ENCODE results near the gene C9.

DNA sequence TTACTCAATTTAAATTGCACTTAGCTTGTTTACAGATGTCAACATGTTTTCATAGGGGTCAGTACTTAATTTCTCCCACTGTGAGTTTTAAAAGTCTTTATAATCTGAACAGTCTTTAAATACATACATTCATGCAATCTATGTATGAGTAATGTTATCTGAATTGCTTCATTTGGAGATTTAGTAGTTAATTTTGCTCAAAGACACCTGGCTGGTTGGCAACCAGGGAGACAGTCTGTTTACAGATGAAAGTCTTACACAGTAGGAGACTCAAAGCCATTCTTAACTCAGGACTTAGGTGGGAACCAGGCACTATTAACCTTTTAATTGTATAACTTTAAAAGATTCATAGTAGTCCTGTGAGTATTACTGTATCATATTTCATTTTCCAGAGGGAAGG lies 31.2 kb upstream of the C9 start:
- TF ChIP-seq, protein P1, sequence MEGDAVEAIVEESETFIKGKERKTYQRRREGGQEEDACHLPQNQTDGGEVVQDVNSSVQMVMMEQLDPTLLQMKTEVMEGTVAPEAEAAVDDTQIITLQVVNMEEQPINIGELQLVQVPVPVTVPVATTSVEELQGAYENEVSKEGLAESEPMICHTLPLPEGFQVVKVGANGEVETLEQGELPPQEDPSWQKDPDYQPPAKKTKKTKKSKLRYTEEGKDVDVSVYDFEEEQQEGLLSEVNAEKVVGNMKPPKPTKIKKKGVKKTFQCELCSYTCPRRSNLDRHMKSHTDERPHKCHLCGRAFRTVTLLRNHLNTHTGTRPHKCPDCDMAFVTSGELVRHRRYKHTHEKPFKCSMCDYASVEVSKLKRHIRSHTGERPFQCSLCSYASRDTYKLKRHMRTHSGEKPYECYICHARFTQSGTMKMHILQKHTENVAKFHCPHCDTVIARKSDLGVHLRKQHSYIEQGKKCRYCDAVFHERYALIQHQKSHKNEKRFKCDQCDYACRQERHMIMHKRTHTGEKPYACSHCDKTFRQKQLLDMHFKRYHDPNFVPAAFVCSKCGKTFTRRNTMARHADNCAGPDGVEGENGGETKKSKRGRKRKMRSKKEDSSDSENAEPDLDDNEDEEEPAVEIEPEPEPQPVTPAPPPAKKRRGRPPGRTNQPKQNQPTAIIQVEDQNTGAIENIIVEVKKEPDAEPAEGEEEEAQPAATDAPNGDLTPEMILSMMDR (IDR thresholded peaks at IDR 0.05): no peak
- TF ChIP-seq EZH2 (IDR thresholded peaks at IDR 0.05; ENCODE audit: borderline replicate concordance, insufficient read depth, low read depth, low read length, poor library complexity, severe bottlenecking): no peak
